ENCODE results near the gene RPS6KC1. TPM values are rescaled to one million over a fixed set of nuclear protein-coding genes. Genes with fewer than 3 reads are reported as not detected.

RPS6KC1 gene
- polyA plus RNA-seq, 1 donor (not counting 4 experiments of a cell fraction or from before 2014, with no cell fraction given): 13.0 TPM

DNA sequence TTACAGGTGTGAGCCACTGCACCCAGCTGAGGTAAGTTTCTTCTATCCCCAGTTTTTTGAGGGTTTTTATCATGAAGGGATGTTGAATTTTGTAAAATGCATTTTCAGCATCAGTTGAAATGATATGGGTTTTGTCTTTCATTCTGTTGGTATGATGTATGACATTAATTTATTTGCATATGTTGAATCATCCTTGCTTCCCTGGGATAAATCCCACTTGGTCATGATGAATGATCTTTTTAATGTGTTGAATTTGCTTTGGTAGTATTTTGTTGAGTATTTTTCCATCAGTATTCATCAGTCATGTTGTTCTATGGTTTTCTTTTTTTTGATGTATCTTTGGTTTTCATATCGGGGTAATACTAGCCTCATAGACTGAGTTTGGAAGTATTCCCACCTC is 141.0 kb downstream of the RPS6KC1 start:
- Histone ChIP-seq H3K9me1 (ENCODE audit: control insufficient read depth, extremely low read depth, insufficient read depth, low read length) (no peaks in the 10 kb centered on the region), H3K4me3 (ENCODE audit: control insufficient read depth in 2 of 3, extremely low read depth in 1 of 3, insufficient read depth in 2 of 3, low read depth in 1 of 3, low read length in 3 of 3) (no peak overlapping the region), H3K4me1 (ENCODE audit: control insufficient read depth, extremely low read depth, insufficient read depth, low read length) (no peaks in the 10 kb centered on the region), H3K27me3 (ENCODE audit: control insufficient read depth, extremely low read depth, insufficient read depth, low read length) (no peaks in the 10 kb centered on the region), H3K27ac (ENCODE audit: control insufficient read depth, insufficient read depth, low read length) (no peak overlapping the region), H3K79me2 (ENCODE audit: control insufficient read depth, insufficient read depth, low read length) (no peaks in the 10 kb centered on the region), H2AFZ (ENCODE audit: control insufficient read depth, low read length) (no peak overlapping the region), H4K20me1 (ENCODE audit: control insufficient read depth, extremely low read depth, insufficient read depth, low read length) (no peaks in the 10 kb centered on the region), H3K36me3 (ENCODE audit: control insufficient read depth in 2 of 2, extremely low read depth in 1 of 2, insufficient read depth in 2 of 2, low read length in 2 of 2) (no peaks in the 10 kb centered on the region), H3K4me2 (ENCODE audit: control insufficient read depth, extremely low read depth, insufficient read depth, low read depth, low read length) (no peak overlapping the region), H3K9ac (ENCODE audit: control insufficient read depth, extremely low read depth, insufficient read depth, low read length) (no peak overlapping the region), H3K9me3 (ENCODE audit: control insufficient read depth, low read depth, low read length) (no peaks in the 10 kb centered on the region)
- no peak for FAIRE-seq
- no peak for DNase-seq (ENCODE audit: low read depth, low spot score)
- no peak for TF ChIP-seq EZH2 (IDR thresholded peaks at IDR 0.05; ENCODE audit: low read length)
- no peak for TF ChIP-seq CTCF (optimal IDR thresholded peaks at IDR 0.05 in 1 of 3, IDR thresholded peaks at IDR 0.05 in 1 of 3, conservative IDR thresholded peaks at IDR 0.05 in 1 of 3; ENCODE audit: extremely low read depth in 1 of 3, insufficient read depth in 2 of 3, low read length in 3 of 3)
- dilution Hi-C loops (cut with MboI; ENCODE audit: extremely low pct_ligation_motif_present, low sequenced_read_pairs): no loop called here

GRCh38 chr1:213194383-213194782 is 143.3 kb downstream of the RPS6KC1 start:
- FAIRE-seq (no peak), DNase-seq (ENCODE audit: low read depth, low spot score) (no peak)
- H2AFZ ChIP-seq (ENCODE audit: control insufficient read depth, low read length): no peak overlapping the region
- no peaks in the 10 kb centered on the region for H3K9me1 ChIP-seq (ENCODE audit: control insufficient read depth, extremely low read depth, insufficient read depth, low read length)
- H3K4me1 ChIP-seq (ENCODE audit: control insufficient read depth, extremely low read depth, insufficient read depth, low read length): no peaks in the 10 kb centered on the region
- H3K4me2 ChIP-seq (ENCODE audit: control insufficient read depth, extremely low read depth, insufficient read depth, low read depth, low read length): no peak overlapping the region
- H3K9me3 ChIP-seq (ENCODE audit: control insufficient read depth, low read depth, low read length): no peaks in the 10 kb centered on the region
- no peak overlapping the region for H3K27ac ChIP-seq (ENCODE audit: control insufficient read depth, insufficient read depth, low read length)
- no peaks in the 10 kb centered on the region for H3K27me3 ChIP-seq (ENCODE audit: control insufficient read depth, extremely low read depth, insufficient read depth, low read length)
- no peak overlapping the region for H3K4me3 ChIP-seq (ENCODE audit: control insufficient read depth in 2 of 3, extremely low read depth in 1 of 3, insufficient read depth in 2 of 3, low read depth in 1 of 3, low read length in 3 of 3)
- H4K20me1 ChIP-seq (ENCODE audit: control insufficient read depth, extremely low read depth, insufficient read depth, low read length): no peaks in the 10 kb centered on the region
- no peak overlapping the region for H3K9ac ChIP-seq (ENCODE audit: control insufficient read depth, extremely low read depth, insufficient read depth, low read length)
- dilution Hi-C loops (cut with MboI; ENCODE audit: extremely low pct_ligation_motif_present, low sequenced_read_pairs): no loop called here
- H3K36me3 ChIP-seq (ENCODE audit: control insufficient read depth in 2 of 2, extremely low read depth in 1 of 2, insufficient read depth in 2 of 2, low read length in 2 of 2): no peaks in the 10 kb centered on the region
- TF ChIP-seq EZH2 (IDR thresholded peaks at IDR 0.05; ENCODE audit: low read length) (no peak), CTCF (optimal IDR thresholded peaks at IDR 0.05 in 1 of 3, IDR thresholded peaks at IDR 0.05 in 1 of 3, conservative IDR thresholded peaks at IDR 0.05 in 1 of 3; ENCODE audit: extremely low read depth in 1 of 3, insufficient read depth in 2 of 3, low read length in 3 of 3) (no peak)
- H3K79me2 ChIP-seq (ENCODE audit: control insufficient read depth, insufficient read depth, low read length): no peaks in the 10 kb centered on the region

Data from keratinocyte (primary cell).